Epithelial cell of esophagus (primary cell): ENCODE measurements around the gene CYP1B1.

Experiments used
- DNase-seq: peaks from one replicate; pipeline ENCODE4 v3.0.0; 2010; ENCODE audit warnings: low read depth
- H3K4me3 ChIP-seq: 2 replicates; pipeline ENCODE4 v1.5.1; 2011; ENCODE audit warnings: mild to moderate bottlenecking, low read length, control low read depth
- CTCF ChIP-seq: IDR thresholded peaks from 2 replicates; pipeline ENCODE4 v1.5.1; 2011; ENCODE audit warnings: low read depth, mild to moderate bottlenecking, low read length, control low read depth, inconsistent platforms; ENCODE audit not compliant: insufficient read depth; ENCODE audit errors: missing control alignments

The CYP1B1 gene

DNA sequence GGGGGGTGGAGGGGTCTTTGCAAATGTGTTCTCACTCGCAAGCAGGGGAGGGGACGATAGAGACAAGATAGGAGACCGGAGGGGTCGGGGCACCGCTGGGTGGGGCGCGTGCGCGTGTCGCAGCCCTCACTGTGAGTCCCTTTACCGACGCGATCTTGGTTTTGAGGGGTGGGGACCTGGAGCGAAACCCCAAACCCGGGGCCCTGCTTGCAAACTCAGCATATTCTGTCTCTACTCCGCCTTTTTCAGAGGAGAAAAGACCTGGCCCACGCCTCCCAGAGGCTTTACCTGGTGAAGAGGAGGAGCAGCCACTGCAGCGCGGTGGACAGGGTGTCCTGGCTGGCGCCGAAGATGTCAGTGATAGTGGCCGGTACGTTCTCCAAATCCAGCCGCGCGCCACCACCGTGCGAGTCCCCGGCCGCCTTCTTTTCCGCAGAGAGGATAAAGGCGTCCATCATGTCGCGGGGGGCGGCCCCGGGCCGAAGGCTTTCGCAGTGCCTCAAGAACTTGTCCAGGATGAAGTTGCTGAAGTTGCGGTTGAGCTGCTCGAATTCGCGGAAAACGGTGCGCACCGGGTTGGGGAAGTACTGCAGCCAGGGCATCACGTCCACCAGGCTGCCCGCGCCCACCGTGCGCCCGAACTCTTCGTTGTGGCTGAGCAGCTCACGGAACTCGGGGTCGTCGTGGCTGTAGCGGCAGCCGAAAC lies 1.7 kb downstream of the CYP1B1 start:
- H3K4me3 ChIP-seq = peak overlapping the region; percentile 52
- DNase-seq = no peak
- TF ChIP-seq CTCF = no peak

DNA sequence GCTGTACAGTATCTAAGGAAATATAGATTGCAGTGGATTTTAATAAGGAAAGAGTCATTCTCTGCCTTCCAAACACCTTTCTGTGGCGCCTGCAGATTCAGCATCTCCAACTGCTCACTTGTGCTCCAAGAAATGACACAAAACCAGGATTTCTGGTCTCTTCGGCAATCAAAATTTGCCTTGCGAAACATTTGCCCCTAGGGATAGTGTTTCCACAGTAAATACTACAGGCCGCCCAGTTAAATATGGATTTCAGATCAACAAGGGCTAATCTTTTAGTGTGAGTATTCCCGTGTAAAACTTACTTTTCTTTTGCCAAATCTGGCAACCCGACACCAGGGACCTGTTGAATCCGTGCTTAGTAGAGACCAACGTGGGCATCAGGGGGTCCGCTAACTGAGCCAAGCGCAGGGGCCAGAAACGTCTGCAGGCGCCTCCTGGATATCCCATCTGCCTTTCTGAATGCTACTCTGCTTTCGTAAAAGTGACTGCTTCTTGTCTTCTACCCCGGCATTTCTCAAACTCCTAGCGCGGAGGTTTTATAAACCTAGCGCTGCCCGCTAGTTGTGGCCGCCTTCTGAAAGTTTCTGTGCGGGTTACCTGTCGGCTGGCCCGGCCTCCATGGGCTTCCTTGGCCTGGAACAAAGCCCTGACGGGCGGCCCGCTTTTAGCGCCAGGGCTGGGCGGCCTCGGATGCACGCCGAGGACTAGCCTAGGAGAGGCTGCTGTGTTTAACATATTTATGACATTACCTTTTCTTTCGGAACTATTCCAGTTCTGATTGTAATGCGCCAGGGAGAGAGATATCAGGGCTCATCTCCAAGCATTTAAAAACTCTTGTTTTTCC lies 2.5 kb downstream of the CYP1B1 start:
- no peak for TF ChIP-seq CTCF
- H3K4me3 ChIP-seq = peak overlapping the region; percentile 52
- DNase-seq = no peak

DNA sequence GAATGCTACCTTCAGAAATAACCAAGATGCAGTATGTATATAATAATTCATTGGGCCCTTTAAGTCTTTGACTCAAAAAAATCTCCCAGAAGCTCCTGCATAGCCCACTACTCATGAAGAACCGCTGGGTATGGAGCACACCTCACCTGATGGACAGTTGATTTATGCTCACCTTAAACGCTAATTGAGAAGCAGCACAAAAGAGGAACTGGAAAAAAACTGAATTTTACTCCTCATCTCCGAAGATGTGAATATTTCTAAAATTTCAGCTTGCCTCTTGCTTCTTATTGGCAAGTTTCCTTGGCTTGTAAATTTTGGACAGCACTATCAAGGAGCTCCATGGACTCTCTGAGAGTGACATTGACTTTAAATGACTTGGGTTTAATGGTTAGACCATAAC lies 5.5 kb downstream of the CYP1B1 start:
- TF ChIP-seq CTCF = no peak
- DNase-seq = no peak
- H3K4me3 ChIP-seq = no peak overlapping the region

- DNase-seq = no peak
- no peak for TF ChIP-seq CTCF
- H3K4me3 ChIP-seq = no peak overlapping the region
These were observed 7.7 kb downstream of the CYP1B1 start for GRCh38 chr2:38068234-38068633.

GRCh38 chr2:38066421-38067115 lies 9.4 kb downstream of the CYP1B1 start:
- TF ChIP-seq CTCF = no peak
- no peak overlapping the region for H3K4me3 ChIP-seq
- DNase-seq = no peak

- no peak for TF ChIP-seq CTCF
- H3K4me3 ChIP-seq = no peak overlapping the region
- no peak for DNase-seq
These were observed 10.3 kb downstream of the CYP1B1 start for GRCh38 chr2:38065502-38066135.
